GM18507 (cell line): ENCODE measurements around the gene CHRFAM7A.
"Not testable (repeated sequence)": the region's sequence is repeated elsewhere in the genome, so short reads cannot be mapped to it uniquely, and the experiment has no call there.

Source experiments
- DNase-seq: peaks from one replicate; pipeline ENCODE4 v3.0.0; 2011; ENCODE audit warnings: low read depth; ENCODE audit not compliant: insufficient read length; ENCODE audit errors: extremely low spot score
- FAIRE-seq: peaks from 2 replicates; lab custom pipeline; 2011; peaks lifted over from hg19 to GRCh38; lab: Jason Lieb, UNC

The CHRFAM7A gene

DNA sequence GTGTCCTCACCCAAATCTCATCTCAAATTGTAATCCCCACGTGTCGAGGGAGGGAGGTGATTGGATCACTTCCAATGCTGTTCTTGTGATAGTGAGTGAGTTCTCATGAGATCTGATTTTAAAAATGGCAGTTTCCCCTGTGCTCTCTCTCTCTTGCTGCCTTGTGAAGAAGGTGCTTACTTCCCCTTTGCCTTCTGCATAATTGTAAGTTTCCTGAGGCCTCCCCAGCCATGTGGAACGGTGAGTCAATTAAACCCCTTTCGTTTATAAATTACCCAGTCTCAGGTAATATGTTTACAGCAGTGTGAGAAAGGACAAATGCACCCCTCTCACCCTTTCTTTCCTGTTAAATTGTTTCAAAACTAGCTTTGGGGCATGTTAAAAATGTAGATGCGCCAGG is 59.2 kb downstream of the CHRFAM7A start:
- DNase-seq = not testable (repeated sequence)
- peak; percentile 97 for FAIRE-seq

DNA sequence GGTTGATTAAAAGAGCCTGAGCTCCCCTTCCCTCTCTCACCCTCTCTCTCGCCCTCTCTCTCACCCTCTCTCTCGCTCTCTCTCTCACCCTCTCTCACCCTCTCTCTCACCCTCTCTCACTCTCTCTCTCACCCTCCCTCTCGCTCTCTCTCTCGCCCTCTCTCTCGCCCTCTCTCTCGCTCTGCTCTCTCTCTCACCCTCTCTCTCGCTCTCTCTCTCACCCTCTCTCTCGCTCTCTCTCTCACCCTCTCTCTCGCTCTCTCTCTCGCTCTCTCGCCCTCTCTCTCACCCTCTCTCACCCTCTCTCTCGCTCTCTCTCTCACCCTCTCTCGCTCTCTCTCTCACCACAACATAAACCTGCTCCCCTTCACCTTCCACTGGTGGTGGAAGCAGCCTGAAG is 67.2 kb downstream of the CHRFAM7A start:
- not testable (repeated sequence) for FAIRE-seq, DNase-seq

DNA sequence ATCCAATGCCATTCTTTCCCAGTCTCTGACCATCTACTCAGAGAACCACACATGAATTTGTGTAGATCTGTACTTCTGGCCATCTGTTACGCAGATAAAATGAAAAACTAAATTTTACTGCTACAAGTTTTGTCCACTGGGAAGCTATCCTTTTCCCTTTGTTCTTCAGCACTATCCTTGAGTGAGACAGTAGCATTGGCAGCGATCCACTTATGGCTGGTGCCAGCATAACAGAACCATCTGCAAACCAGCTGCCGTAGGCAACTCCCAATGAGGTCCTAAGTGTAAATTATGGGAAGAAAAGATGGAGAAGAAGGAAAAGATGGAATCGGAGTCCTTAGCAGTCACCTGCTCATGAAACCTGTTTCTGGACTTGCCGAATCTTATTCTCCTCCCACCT is 72.3 kb downstream of the CHRFAM7A start:
- not testable (repeated sequence) for DNase-seq, FAIRE-seq

DNA sequence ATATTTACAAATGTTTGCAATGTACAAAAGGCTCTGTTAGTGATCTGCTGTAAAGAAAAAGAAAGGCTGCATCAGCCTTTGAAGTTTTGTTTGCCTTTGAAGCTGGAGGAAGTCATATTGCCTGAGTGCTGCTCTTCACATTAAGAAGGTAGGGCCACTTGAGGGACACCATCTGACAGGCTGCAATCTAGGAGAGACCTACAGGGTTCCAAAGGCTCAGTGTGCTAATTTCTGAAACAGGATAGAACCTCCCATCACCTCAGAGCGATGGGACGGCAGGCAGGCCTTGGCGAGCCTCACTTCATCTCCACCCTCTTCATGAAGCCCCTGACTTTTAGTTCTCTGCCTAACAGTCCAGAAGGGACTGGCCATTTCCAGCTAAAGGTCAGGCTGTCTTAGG is 77.6 kb downstream of the CHRFAM7A start:
- not testable (repeated sequence) for DNase-seq, FAIRE-seq

DNA sequence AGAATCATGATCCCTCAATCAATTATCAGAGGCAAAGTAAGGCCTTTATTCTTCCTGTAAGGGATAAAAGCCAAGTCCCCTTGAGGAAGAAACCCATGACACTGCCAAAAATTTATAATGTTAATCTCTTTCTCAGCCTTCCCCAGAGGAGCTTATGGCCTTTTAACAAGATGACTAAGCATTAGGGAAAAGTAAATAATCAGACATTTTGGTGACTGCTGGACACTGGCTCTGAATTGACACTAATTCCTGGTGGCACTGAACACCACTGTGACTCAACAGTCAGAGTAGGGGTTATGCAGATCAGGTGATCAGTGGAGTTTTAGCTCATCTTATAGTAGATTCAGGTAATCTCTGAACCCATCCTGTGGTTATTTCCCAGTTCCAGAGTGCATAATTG is 82.8 kb downstream of the CHRFAM7A start:
- FAIRE-seq, DNase-seq: not testable (repeated sequence)
